Testis (tissue), 2 donors: ENCODE data around the gene CFAP58.

Source experiments
- POLR2A ChIP-seq: fragments of 450-650 bp; IDR thresholded peaks from one replicate; pipeline ENCODE4 v1.6.1; 2017; ENCODE audit warnings: antibody characterized with exemption, mild to moderate bottlenecking, moderate library complexity
- TF ChIP-seq, protein P1 (sequence below), 3 experiments: fragments of 450-650 bp in 2 of 3; fragments of 200-600 bp in 1 of 3; sonication (generic) in 1 of 3; IDR thresholded peaks; one replicate each; pipeline ENCODE4 v1.5.1; 2016 to 2019; ENCODE audit warnings: antibody characterized with exemption in 3 of 3, mild to moderate bottlenecking in 2 of 3, moderate library complexity in 1 of 3

DNA sequence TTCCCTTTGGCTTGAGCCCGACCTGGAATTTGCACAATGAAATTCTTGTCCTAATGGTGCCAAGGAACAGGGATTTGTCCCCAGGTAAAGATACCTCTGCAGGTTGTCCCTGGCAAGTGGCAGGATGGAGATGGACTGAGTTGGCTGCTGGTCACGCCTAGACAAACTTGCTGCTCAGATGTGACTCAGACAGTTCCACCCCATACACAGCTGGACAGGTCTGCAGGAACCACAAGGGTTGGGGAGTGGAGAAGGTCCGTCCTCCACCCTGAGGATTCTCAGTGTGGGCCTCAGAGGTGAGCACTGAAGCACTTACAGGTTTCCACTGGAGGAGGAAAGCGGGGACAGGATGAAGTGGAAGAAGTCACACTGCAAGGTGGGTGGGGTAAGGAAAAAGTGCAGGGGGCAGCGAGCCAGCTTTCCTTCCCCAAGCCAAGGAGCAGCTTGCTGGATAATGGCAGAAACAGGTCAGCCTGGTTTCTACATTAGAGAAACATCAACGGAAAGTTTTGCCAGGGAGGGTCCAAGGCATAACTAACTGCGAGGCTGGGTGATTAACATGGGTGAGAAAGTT, 35.8 kb upstream of the CFAP58 start:
- TF ChIP-seq, protein P1, sequence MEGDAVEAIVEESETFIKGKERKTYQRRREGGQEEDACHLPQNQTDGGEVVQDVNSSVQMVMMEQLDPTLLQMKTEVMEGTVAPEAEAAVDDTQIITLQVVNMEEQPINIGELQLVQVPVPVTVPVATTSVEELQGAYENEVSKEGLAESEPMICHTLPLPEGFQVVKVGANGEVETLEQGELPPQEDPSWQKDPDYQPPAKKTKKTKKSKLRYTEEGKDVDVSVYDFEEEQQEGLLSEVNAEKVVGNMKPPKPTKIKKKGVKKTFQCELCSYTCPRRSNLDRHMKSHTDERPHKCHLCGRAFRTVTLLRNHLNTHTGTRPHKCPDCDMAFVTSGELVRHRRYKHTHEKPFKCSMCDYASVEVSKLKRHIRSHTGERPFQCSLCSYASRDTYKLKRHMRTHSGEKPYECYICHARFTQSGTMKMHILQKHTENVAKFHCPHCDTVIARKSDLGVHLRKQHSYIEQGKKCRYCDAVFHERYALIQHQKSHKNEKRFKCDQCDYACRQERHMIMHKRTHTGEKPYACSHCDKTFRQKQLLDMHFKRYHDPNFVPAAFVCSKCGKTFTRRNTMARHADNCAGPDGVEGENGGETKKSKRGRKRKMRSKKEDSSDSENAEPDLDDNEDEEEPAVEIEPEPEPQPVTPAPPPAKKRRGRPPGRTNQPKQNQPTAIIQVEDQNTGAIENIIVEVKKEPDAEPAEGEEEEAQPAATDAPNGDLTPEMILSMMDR (IDR thresholded peaks at IDR 0.05), result no peak
- no peak for TF ChIP-seq POLR2A
